IMR-90 (cell line): ENCODE measurements around the gene NYAP1. TPM values are rescaled to one million over a fixed set of nuclear protein-coding genes. Genes with fewer than 3 reads are reported as not detected.

Experiments
- ATAC-seq: fragments of 200-7000 bp; cut with Tn5 transposase; 2 replicates; pipeline ENCODE4 v1.9.1; 2020; ENCODE audit warnings: low read depth, mild to moderate bottlenecking, moderate library complexity
- BruUV-seq: library from RNA; stranded (reverse); fragments of 400-500 nt; replicated peaks from 2 replicates; lab custom pipeline; 2021; lab: Mats Ljungman, UMichigan
- CTCF ChIA-PET: fragments of 300-600 bp; formaldehyde crosslinking; extraction: SDS; loops from one replicate; lab custom pipeline; 2021; ENCODE audit warnings: antibody characterized with exemption; lab: Yijun Ruan, JAX
- POLR2A ChIA-PET: fragments of 300-600 bp; sonication (Branson Sonifier 250); formaldehyde crosslinking; loops from one replicate; lab custom pipeline; 2022; ENCODE audit warnings: antibody characterized with exemption; ENCODE audit not compliant: unreplicated experiment; lab: Charles Lee
- DNase-seq: peaks from one replicate; pipeline ENCODE4 v3.0.0; 2013
- H2AFZ ChIP-seq: replicated peaks from 2 replicates; pipeline ENCODE3; 2013; ENCODE audit warnings: low read length, mild to moderate bottlenecking; ENCODE audit not compliant: poor library complexity
- H2AK5ac ChIP-seq: 2 replicates; pipeline ENCODE4 v1.6.1; 2013; ENCODE audit warnings: low read depth, low read length, inconsistent platforms
- H2AK9ac ChIP-seq: replicated peaks from 2 replicates; pipeline ENCODE3; 2013; ENCODE audit warnings: mild to moderate bottlenecking, low read depth, low read length, moderate library complexity; ENCODE audit not compliant: poor library complexity
- H2BK120ac ChIP-seq: 2 replicates; pipeline ENCODE4 v1.6.1; 2013; ENCODE audit warnings: low read depth, low read length, inconsistent platforms
- H2BK15ac ChIP-seq: 3 replicates; pipeline ENCODE4 v1.6.1; 2013; ENCODE audit warnings: low read depth, low read length, inconsistent platforms
- H2BK20ac ChIP-seq: 2 replicates; pipeline ENCODE4 v1.6.1; 2013; ENCODE audit warnings: low read depth, mild to moderate bottlenecking, inconsistent platforms, low read length, moderate library complexity
- H2BK5ac ChIP-seq: 2 replicates; pipeline ENCODE4 v1.6.1; 2013; ENCODE audit warnings: mild to moderate bottlenecking, low read depth, low read length, inconsistent platforms; ENCODE audit not compliant: poor library complexity, severe bottlenecking
- H3K14ac ChIP-seq: replicated peaks from 2 replicates; pipeline ENCODE4 v1.6.1; 2013; ENCODE audit warnings: low read depth, low read length, inconsistent platforms
- H3K18ac ChIP-seq: 2 replicates; pipeline ENCODE4 v1.6.1; 2013; ENCODE audit warnings: low read depth, low read length, control low read depth
- H3K23ac ChIP-seq: 2 replicates; pipeline ENCODE4 v1.6.1; 2013; ENCODE audit warnings: low read depth, low read length, inconsistent platforms
- H3K27ac ChIP-seq: 2 replicates; pipeline ENCODE4 v1.5.1; 2013; ENCODE audit warnings: mild to moderate bottlenecking, control low read depth, low read length; ENCODE audit not compliant: insufficient read depth
- H3K27me3 ChIP-seq: 2 replicates; pipeline ENCODE4 v1.6.1; 2013; ENCODE audit warnings: low read length; ENCODE audit not compliant: control insufficient read depth, insufficient read depth
- H3K36me3 ChIP-seq: 2 replicates; pipeline ENCODE4 v1.6.1; 2013; ENCODE audit warnings: low read length, mixed read lengths; ENCODE audit not compliant: control insufficient read depth, insufficient read depth
- H3K4ac ChIP-seq: 2 replicates; pipeline ENCODE4 v1.6.1; 2013; ENCODE audit warnings: low read depth, low read length, inconsistent platforms
- H3K4me1 ChIP-seq: 2 replicates; pipeline ENCODE4 v1.6.1; 2013; ENCODE audit warnings: low read length, mixed read lengths; ENCODE audit not compliant: control insufficient read depth, insufficient read depth
- H3K4me2 ChIP-seq: 2 replicates; pipeline ENCODE4 v1.6.1; 2013; ENCODE audit warnings: low read depth, mild to moderate bottlenecking, control low read depth, low read length, moderate library complexity
- H3K4me3 ChIP-seq: 2 replicates; pipeline ENCODE4 v1.5.1; 2013; ENCODE audit warnings: low read depth, mild to moderate bottlenecking, control low read depth, low read length, moderate library complexity; ENCODE audit not compliant: insufficient read depth
- H3K56ac ChIP-seq: 2 replicates; pipeline ENCODE4 v1.6.1; 2013; ENCODE audit warnings: low read length, inconsistent platforms; ENCODE audit not compliant: insufficient read depth; ENCODE audit errors: extremely low read depth
- H3K79me1 ChIP-seq, 2 experiments: 2 replicates each; pipeline ENCODE4 v1.6.1; 2013; ENCODE audit warnings: low read length in 2 of 2, inconsistent platforms in 1 of 2, low read depth in 1 of 2
- H3K9ac ChIP-seq: 2 replicates; pipeline ENCODE4 v1.6.1; 2013; ENCODE audit warnings: low read depth, low read length, control low read depth
- H3K9me1 ChIP-seq: 2 replicates; pipeline ENCODE4 v1.6.1; 2013; ENCODE audit warnings: low read length, inconsistent platforms; ENCODE audit not compliant: insufficient read depth
- H3K9me3 ChIP-seq: 2 replicates; pipeline ENCODE4 v1.6.1; 2013; ENCODE audit warnings: low read length; ENCODE audit not compliant: control insufficient read depth, insufficient read depth
- H4K20me1 ChIP-seq: 2 replicates; pipeline ENCODE4 v1.6.1; 2013; ENCODE audit warnings: low read length, inconsistent platforms; ENCODE audit not compliant: insufficient read depth
- H4K5ac ChIP-seq: 2 replicates; pipeline ENCODE4 v1.6.1; 2013; ENCODE audit warnings: mild to moderate bottlenecking, low read depth, low read length, control low read depth
- H4K8ac ChIP-seq, 2 experiments: 2 replicates each; pipeline ENCODE4 v1.6.1; 2013; ENCODE audit warnings: low read depth in 2 of 2, low read length in 2 of 2, control low read depth in 1 of 2, inconsistent platforms in 1 of 2
- H4K91ac ChIP-seq: 2 replicates; pipeline ENCODE4 v1.6.1; 2013; ENCODE audit warnings: low read depth, low read length, inconsistent platforms; ENCODE audit not compliant: insufficient read depth
- FOS ChIP-seq: fragments of 150-350 bp; IDR thresholded peaks from 2 replicates; pipeline ENCODE4 v1.6.1; 2016; ENCODE audit warnings: low read depth, low read length
- MAZ ChIP-seq: IDR thresholded peaks from 2 replicates; pipeline ENCODE4 v1.6.1; 2012; ENCODE audit warnings: low read depth, mild to moderate bottlenecking, low read length, improper control_type of control experiment, moderate library complexity, borderline replicate concordance
- WGBS, 2 experiments: methylation state at CpG; one replicate each; pipeline versions ENCODE4 v1.1.5 to v1.1.7; 2013; ENCODE audit warnings: missing lambda C conversion rate in 2 of 2; ENCODE audit not compliant: insufficient read length in 1 of 2; ENCODE audit errors: extremely low coverage in 2 of 2; 5-methylcytosine and 5-hydroxymethylcytosine counted together
- dilution Hi-C: fragments of 300-500 bp; cut with HindIII; formaldehyde crosslinking; loops from one replicate; pipeline ENCODE4 v1.14.3; 2018; ENCODE audit warnings: low sequenced_read_pairs; ENCODE audit not compliant: unreplicated experiment
- in situ Hi-C: fragments of 300-500 bp; cut with MboI; formaldehyde crosslinking; loops from 3 replicates; pipeline ENCODE4 v1.14.3; 2019; ENCODE audit warnings: low sequenced_read_pairs, inconsistent platforms, mixed read lengths
- intact Hi-C: fragments of 100-400 bp; cut with micrococcal nuclease; formaldehyde crosslinking; loops from 2 replicates; pipeline ENCODE4 v1.10.0; 2022
- polyA plus RNA-seq, 3 experiments: library from polyadenylated mRNA; depleted of rRNA; stranded (reverse); fragments of >200 nt; gene quantifications; 2 replicates each; pipeline ENCODE4 v1.2.3, GENCODE V29; 2012; ENCODE audit warnings: low replicate concordance in 1 of 3
- total RNA-seq: library from RNA; depleted of rRNA; stranded (reverse); fragments of >200 nt; gene quantifications from 2 replicates; pipeline ENCODE4 v1.2.3, GENCODE V29; 2012
- TF ChIP-seq, protein P1 (sequence below): fragments of 150-350 bp; IDR thresholded peaks from 2 replicates; pipeline ENCODE4 v1.6.1; 2016; ENCODE audit warnings: low read depth, mild to moderate bottlenecking, low read length, moderate library complexity, borderline replicate concordance
- TF ChIP-seq, protein P2 (sequence below): conservative IDR thresholded peaks from 2 replicates; pipeline ENCODE4 v1.5.1; 2012; ENCODE audit warnings: mild to moderate bottlenecking, low read depth, low read length, improper control_type of control experiment

NYAP1 gene
- total and polyA plus RNA-seq, 2 of the 4 experiments (the other 2 are of a cell fraction) = 0.18 to 1.3 TPM

DNA sequence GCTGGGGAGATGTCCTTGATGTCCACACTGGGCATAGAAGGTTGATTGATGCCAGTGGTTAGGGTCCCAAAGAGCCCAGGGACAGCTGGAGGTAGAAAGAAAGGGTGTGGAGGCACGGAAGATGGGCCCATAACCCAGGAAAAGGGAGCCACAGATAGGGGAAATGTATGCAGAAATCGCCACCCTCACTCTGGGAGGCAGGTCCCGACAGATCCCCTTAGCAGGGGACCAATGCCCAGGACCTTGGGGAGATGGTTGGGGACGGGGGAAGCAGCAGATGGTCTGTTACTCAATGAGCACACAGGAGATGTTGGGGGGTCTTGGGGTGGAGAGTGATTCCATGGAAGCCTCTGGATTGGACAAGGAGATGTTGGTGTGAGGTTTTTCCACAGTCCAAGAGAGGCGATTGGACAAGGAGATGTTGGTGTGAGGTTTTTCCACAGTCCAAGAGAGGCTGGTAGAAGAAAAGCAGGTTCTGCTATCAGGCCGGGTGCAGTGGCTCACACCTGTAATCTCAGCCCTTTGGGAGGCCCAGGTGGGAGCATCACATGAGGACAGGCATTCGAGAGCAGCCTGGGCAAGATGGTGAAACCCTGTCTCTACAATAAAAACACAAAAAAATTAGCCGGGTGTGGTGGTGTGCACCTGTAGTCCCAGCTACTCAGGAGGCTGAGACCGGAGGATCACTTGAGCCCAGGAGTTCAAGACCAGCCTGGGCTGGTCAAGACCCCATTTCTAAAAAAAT lies 40.5 kb upstream of the NYAP1 start:
- H3K9ac ChIP-seq = no peak overlapping the region
- ATAC-seq = no peak
- peak overlapping the region; percentile 37 for H2BK20ac ChIP-seq
- no peak overlapping the region for H2BK5ac ChIP-seq
- peak overlapping the region; percentile 5; the same call in 1 of the 2 replicates for H3K18ac ChIP-seq
- peak overlapping the region; percentile 74 for H2BK120ac ChIP-seq
- in situ Hi-C loops (loop anchor here (25.0 kb wide), 1 partner anchor 669 kb away; no protein-coding TSS in a partner anchor), intact Hi-C loops (no loop called here), dilution Hi-C loops (no loop called here)
- peak overlapping the region; percentile 83 for H4K5ac ChIP-seq
- H2AK5ac ChIP-seq = peak overlapping the region; percentile 90
- H3K4me2 ChIP-seq = no peak overlapping the region
- DNase-seq = no peak
- peak overlapping the region; percentile 58 for H3K4ac ChIP-seq
- ChIA-PET POLR2A (interaction anchor here (1.4 kb wide), 1 partner anchor 12 kb away, joined by 3 read pairs; no protein-coding TSS in a partner anchor), CTCF (no interaction called here)
- H3K4me1 ChIP-seq = peaks cover 27% of the 10 kb centered on the region
- H3K27ac ChIP-seq = no peak overlapping the region
- WGBS, 2 experiments = 92% methylated on average over 2 of the region's 9 CpGs; no CpG with 5 or more reads in 1 of the 2 experiments
- TF ChIP-seq MAZ (no peak), FOS (no peak)
- TF ChIP-seq, protein P1, sequence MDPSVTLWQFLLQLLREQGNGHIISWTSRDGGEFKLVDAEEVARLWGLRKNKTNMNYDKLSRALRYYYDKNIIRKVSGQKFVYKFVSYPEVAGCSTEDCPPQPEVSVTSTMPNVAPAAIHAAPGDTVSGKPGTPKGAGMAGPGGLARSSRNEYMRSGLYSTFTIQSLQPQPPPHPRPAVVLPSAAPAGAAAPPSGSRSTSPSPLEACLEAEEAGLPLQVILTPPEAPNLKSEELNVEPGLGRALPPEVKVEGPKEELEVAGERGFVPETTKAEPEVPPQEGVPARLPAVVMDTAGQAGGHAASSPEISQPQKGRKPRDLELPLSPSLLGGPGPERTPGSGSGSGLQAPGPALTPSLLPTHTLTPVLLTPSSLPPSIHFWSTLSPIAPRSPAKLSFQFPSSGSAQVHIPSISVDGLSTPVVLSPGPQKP = no peak
- TF ChIP-seq, protein P2, sequence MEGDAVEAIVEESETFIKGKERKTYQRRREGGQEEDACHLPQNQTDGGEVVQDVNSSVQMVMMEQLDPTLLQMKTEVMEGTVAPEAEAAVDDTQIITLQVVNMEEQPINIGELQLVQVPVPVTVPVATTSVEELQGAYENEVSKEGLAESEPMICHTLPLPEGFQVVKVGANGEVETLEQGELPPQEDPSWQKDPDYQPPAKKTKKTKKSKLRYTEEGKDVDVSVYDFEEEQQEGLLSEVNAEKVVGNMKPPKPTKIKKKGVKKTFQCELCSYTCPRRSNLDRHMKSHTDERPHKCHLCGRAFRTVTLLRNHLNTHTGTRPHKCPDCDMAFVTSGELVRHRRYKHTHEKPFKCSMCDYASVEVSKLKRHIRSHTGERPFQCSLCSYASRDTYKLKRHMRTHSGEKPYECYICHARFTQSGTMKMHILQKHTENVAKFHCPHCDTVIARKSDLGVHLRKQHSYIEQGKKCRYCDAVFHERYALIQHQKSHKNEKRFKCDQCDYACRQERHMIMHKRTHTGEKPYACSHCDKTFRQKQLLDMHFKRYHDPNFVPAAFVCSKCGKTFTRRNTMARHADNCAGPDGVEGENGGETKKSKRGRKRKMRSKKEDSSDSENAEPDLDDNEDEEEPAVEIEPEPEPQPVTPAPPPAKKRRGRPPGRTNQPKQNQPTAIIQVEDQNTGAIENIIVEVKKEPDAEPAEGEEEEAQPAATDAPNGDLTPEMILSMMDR = no peak
- peak overlapping the region; percentile 74; the same call in 2 of the 3 replicates for H2BK15ac ChIP-seq
- peak overlapping the region in 1 of 2 experiments; percentile 92; a peak in 2 of 4 replicates for H4K8ac ChIP-seq
- no peaks in the 10 kb centered on the region for H3K27me3 ChIP-seq
- H3K9me1 ChIP-seq = peaks cover 30% of the 10 kb centered on the region
- H3K4me3 ChIP-seq = no peak overlapping the region
- H3K56ac ChIP-seq = no peak overlapping the region
- no peaks in the 10 kb centered on the region for H3K36me3 ChIP-seq
- no peak overlapping the region for H2AFZ ChIP-seq
- peaks cover 0 to 10% of the 10 kb centered on the region in 2 experiments; a peak in 2 of 4 replicates for H3K79me1 ChIP-seq
- H3K14ac ChIP-seq = peak overlapping the region; percentile 73
- H3K9me3 ChIP-seq = no peaks in the 10 kb centered on the region
- H4K20me1 ChIP-seq = no peaks in the 10 kb centered on the region
- BruUV-seq = no TSS peak
- peak overlapping the region; percentile 12 for H2AK9ac ChIP-seq
- peak overlapping the region; percentile 66; the same call in 1 of the 2 replicates for H4K91ac ChIP-seq
- peak overlapping the region; percentile 56; the same call in 1 of the 2 replicates for H3K23ac ChIP-seq
